C4-2B (cell line): Measurements from ENCODE around the gene MAPK14.

Experiments used
- CTCF ChIP-seq: fragments of 450-650 bp; conservative IDR thresholded peaks from 2 replicates; pipeline ENCODE4 v1.5.1; 2017; ENCODE audit warnings: mild to moderate bottlenecking
- ZFX ChIP-seq: fragments of 450-650 bp; IDR thresholded peaks from 2 replicates; pipeline ENCODE4 v1.6.1; 2017

- TF ChIP-seq CTCF (no peak), ZFX (no peak)
These were observed 83.3 kb downstream of the MAPK14 start for GRCh38 chr6:36110863-36111262.
